Subcutaneous adipose tissue (tissue), 4 donors: ENCODE measurements around the gene CCDC92B. TPM values are rescaled to one million over a fixed set of nuclear protein-coding genes. Genes with fewer than 3 reads are reported as not detected.

Experiments used
- total RNA-seq, 4 donors: library from RNA; depleted of rRNA; stranded (reverse); fragments of >200 nt; gene quantifications; one replicate each; pipeline ENCODE4 v1.1.0, GENCODE V29; 2016
- TF ChIP-seq, protein P1 (sequence below): fragments of 450-650 bp; IDR thresholded peaks from one replicate; pipeline ENCODE4 v1.5.1; 2016; ENCODE audit warnings: low read depth, mild to moderate bottlenecking, control low read depth, antibody characterized with exemption, moderate library complexity

Gene CCDC92B
- total RNA-seq, 4 donors from 2014 or later, result not detected

DNA sequence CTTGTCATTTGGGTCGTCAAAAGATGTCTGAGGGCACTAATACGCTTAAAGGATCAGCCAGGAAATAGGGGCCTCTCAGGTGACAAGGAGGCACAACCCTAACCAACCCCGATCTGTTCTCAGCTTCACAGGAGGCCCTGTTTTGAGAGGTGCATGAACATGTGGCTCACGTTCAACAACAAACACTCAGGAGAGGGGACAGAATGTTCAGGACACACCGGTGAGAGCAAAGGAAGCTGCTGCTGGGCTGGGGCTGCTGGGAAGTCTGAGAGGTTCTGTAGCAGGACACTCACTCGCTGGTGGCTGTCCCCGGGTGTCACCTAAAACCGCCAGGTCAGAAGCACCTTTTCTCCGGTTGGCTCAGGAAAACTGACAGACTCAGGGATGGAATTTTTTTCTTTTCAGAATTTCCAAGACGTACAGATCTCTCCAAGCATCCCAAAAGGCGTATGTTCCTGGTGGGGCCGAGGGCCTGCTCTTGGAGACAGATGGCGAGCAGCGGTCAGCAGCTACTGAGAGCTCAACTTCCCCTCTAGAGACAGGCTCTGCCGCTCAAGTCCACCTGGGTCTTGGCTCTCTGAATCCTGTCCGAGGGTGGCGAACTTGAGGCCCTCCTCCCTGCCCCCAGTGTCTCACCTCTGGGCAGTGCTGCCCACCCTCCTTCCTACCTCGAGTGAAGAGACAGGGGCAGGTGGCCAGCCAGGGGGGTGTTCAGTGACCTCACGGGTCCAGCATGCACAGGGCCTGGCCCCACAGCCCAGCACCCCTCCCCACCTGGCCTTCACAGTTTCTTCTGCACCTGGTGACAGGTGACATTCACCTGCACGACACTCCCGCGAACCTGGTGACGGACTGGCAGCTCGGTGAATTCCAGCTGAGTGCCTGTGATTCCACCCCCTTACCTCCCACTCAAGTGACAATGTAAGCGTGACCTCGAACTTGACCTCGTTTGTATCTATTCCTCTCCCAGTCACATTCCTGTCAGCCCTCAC, 60.8 kb downstream of the CCDC92B start:
- TF ChIP-seq, protein P1, sequence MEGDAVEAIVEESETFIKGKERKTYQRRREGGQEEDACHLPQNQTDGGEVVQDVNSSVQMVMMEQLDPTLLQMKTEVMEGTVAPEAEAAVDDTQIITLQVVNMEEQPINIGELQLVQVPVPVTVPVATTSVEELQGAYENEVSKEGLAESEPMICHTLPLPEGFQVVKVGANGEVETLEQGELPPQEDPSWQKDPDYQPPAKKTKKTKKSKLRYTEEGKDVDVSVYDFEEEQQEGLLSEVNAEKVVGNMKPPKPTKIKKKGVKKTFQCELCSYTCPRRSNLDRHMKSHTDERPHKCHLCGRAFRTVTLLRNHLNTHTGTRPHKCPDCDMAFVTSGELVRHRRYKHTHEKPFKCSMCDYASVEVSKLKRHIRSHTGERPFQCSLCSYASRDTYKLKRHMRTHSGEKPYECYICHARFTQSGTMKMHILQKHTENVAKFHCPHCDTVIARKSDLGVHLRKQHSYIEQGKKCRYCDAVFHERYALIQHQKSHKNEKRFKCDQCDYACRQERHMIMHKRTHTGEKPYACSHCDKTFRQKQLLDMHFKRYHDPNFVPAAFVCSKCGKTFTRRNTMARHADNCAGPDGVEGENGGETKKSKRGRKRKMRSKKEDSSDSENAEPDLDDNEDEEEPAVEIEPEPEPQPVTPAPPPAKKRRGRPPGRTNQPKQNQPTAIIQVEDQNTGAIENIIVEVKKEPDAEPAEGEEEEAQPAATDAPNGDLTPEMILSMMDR, result no peak

DNA sequence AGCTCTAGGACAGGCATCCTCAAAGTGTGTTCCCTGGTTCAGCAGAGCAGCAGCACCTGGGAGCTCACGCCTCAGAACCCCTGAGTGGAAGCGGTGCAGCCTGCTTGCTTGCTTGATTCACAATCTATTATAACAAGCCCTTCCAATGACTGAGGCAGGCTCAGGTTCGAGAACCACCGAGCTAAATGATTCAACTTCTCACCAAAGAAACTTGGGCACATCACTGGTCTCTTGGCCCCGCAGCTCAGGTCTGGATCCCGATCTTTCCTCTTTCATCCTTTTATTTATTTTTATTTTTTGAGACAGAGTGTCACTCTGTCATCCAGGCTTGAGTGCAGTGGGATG, 62.4 kb downstream of the CCDC92B start:
- TF ChIP-seq, protein P1, result no peak

DNA sequence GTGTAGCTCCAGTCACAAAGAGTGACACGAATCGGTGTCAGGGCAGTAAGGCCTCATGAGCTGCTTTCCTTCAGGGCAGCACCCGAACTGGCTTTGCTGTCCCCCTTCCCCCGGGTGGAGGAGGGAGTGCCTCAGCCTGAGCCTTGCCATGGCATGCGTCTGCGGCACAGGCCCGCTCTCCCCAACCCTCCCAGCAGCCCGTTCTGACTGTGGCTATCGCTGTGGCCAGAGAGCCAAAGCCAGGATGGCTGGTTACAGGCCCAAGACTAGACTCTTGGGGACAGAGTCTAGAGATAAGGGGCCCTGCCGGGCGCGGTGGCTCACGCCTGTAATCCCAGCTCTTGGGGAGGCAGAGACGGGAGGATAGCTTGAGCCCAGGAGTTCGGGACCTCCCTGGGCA, 63.8 kb downstream of the CCDC92B start:
- TF ChIP-seq, protein P1, result no peak

DNA sequence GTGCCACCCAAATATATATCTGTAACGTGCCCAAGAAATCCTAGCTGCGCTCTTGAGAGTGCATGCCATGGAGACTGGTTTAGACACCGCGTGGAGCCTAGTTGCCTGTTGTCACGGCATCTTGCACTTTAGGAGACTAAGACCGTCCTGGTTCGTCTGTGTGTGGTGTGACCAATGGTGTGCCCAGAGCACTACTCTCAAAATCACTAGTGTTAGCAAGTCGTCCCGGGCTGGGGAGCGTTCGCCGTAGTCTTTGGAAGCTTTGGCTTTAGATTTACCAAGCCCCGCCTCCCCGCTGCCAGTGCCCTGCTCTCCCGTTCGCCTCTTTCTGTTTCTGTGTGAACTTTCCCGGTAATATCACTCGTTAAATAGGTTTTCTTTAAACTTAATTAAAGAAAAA, 64.9 kb downstream of the CCDC92B start:
- TF ChIP-seq, protein P1, result no peak

DNA sequence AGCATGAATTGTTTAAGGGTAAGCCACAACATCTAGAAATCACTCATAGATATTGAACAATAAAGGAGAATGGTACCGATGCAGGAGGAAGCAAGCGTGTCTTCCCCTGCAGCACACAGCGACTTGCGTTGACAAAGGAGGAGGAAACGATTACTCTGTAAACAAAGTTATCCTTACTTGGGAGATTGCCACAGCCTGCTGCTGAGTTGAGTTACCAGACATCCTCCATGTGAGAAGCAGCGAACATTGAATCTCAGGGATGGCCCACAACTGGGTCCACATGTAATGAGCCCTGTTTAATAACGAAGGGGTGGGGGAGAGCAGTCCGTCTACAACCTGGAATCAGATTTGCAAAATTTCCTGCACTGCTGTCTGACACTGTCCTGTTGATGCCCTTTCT, 65.5 kb downstream of the CCDC92B start:
- TF ChIP-seq, protein P1, result no peak

DNA sequence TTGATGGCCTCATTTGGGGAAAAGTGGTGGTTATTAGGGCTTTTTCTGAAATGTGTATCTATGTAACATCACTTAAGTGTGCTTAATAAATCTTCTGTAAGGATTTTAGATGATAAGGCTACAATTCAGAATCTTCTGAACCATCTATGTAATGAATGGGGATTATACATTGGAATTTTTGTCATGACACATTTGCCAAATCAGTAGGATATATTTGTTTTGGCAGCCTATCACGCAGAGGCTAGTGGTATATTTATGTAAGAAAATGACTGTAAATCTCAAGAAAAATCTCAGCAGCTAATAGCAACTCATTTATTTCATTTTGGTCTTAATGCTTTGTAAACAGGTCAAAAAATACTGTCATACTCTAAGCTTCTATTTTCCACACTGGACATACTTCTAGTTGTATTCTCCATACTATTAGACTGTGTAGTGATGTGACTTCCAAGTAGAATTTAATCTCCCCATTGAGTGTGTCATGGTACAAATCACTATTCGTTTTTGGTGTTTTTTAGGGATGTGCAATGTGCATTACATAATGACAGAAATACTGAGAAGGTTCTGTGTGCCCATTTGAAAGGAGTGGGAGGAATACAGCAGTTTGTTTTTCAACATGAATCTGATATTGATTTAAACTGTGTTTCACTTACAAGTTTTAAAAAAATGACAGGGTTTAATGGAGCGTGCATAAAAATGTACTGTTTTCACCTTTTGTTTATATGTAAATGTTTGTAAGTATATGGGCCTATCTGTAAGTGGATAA, 67.1 kb downstream of the CCDC92B start:
- TF ChIP-seq, protein P1, result no peak

DNA sequence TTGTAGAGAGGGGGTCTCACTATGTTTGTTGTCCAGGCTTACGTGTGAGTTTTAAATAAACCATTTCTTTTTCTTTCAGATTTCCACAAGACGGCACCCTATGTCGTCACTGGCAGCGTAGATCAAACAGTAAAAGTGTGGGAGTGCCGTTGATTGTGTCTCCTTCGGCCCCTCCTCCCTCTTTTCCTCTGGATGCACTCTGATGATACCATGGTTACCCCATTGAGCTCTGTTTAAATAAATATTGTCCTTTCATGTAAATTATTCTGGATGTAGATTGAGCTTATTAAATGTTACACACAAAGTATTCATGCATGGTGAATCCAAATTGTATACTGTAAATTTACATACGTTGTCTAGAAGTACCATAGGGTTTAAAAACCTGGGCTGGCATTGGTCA, 67.8 kb downstream of the CCDC92B start:
- TF ChIP-seq, protein P1, result no peak
